ENCODE measurements around the gene DGKQ. TPM values are rescaled to one million over a fixed set of nuclear protein-coding genes. Genes with fewer than 3 reads are reported as not detected.
A peak's percentile ranks its signal among the peaks of the same experiment; 100 is the strongest.

DGKQ gene
- total RNA-seq, 1 donor from 2014 or later = 14.8 TPM

- Histone ChIP-seq H3K27me3 (ENCODE audit: control insufficient read depth, insufficient read depth, low read length) (peaks cover 7% of the 10 kb centered on the region), H3K36me3 (ENCODE audit: control insufficient read depth, insufficient read depth, low read length) (no peaks in the 10 kb centered on the region), H3K4me3 (ENCODE audit: low read depth, low read length) (peak overlapping the region; percentile 70)
- DNase-seq (ENCODE audit: low read depth) = no peak
- TF ChIP-seq CTCF (IDR thresholded peaks at IDR 0.05; ENCODE audit: insufficient read depth, low read length, poor library complexity, severe bottlenecking) = no peak
Measured at GRCh38 chr4:972651-973424, 531 bp downstream of the DGKQ start.

- TF ChIP-seq CTCF (IDR thresholded peaks at IDR 0.05; ENCODE audit: insufficient read depth, low read length, poor library complexity, severe bottlenecking) = no peak
- H3K36me3 ChIP-seq (ENCODE audit: control insufficient read depth, insufficient read depth, low read length) = no peaks in the 10 kb centered on the region
- DNase-seq (ENCODE audit: low read depth) = no peak
Measured at GRCh38 chr4:971666-972500, 1.5 kb downstream of the DGKQ start.

GRCh38 chr4:970854-971520 lies 2.4 kb downstream of the DGKQ start:
- H3K27me3 ChIP-seq (ENCODE audit: control insufficient read depth, insufficient read depth, low read length) = peaks cover 12% of the 10 kb centered on the region
- no peak for DNase-seq (ENCODE audit: low read depth)
- no peaks in the 10 kb centered on the region for H3K36me3 ChIP-seq (ENCODE audit: control insufficient read depth, insufficient read depth, low read length)
- no peak overlapping the region for H3K4me3 ChIP-seq (ENCODE audit: low read depth, low read length)
- TF ChIP-seq CTCF (IDR thresholded peaks at IDR 0.05; ENCODE audit: insufficient read depth, low read length, poor library complexity, severe bottlenecking) = no peak

More at GRCh38 chr4:971666-972500, 1.5 kb downstream of the DGKQ start:
- H3K4me3 ChIP-seq (ENCODE audit: low read depth, low read length) = peak overlapping the region; percentile 70
- peaks cover 12% of the 10 kb centered on the region for H3K27me3 ChIP-seq (ENCODE audit: control insufficient read depth, insufficient read depth, low read length)

- Histone ChIP-seq H3K27me3 (ENCODE audit: control insufficient read depth, insufficient read depth, low read length) (peaks cover 12% of the 10 kb centered on the region), H3K4me3 (ENCODE audit: low read depth, low read length) (no peak overlapping the region), H3K36me3 (ENCODE audit: control insufficient read depth, insufficient read depth, low read length) (no peaks in the 10 kb centered on the region)
- TF ChIP-seq CTCF (IDR thresholded peaks at IDR 0.05; ENCODE audit: insufficient read depth, low read length, poor library complexity, severe bottlenecking) = no peak
- DNase-seq (ENCODE audit: low read depth) = no peak
Measured at GRCh38 chr4:970046-970745, 3.2 kb downstream of the DGKQ start.

- Histone ChIP-seq H3K36me3 (ENCODE audit: control insufficient read depth, insufficient read depth, low read length) (no peaks in the 10 kb centered on the region), H3K27me3 (ENCODE audit: control insufficient read depth, insufficient read depth, low read length) (peaks cover 10% of the 10 kb centered on the region), H3K4me3 (ENCODE audit: low read depth, low read length) (no peak overlapping the region)
- DNase-seq (ENCODE audit: low read depth) = no peak
- TF ChIP-seq CTCF (IDR thresholded peaks at IDR 0.05; ENCODE audit: insufficient read depth, low read length, poor library complexity, severe bottlenecking) = no peak
Measured at GRCh38 chr4:968621-969394, 4.6 kb downstream of the DGKQ start.

All from kidney epithelial cell (primary cell).